GM23248 (cell line): ENCODE measurements around the gene ANKRD28. TPM values are rescaled to one million over a fixed set of nuclear protein-coding genes. Genes with fewer than 3 reads are reported as not detected.

ENCODE experiments used
- DNase-seq: peaks from one replicate; pipeline ENCODE4 v3.0.0-alpha.2; 2015
- H2AFZ ChIP-seq: fragments of 200-600 bp; sonication (generic); 2 replicates; pipeline ENCODE4 v1.6.1; 2016; ENCODE audit warnings: antibody characterized with exemption
- H3F3A ChIP-seq: fragments of 200-600 bp; sonication (generic); 2 replicates; pipeline ENCODE4 v1.6.1; 2016; ENCODE audit warnings: mild to moderate bottlenecking, antibody characterized with exemption, mixed run types; ENCODE audit not compliant: insufficient read depth
- H3K27ac ChIP-seq: fragments of 200-600 bp; sonication (generic); 2 replicates; pipeline ENCODE4 v1.5.1; 2016; ENCODE audit warnings: mild to moderate bottlenecking
- H3K27me3 ChIP-seq: fragments of 200-600 bp; sonication (generic); replicated peaks from 2 replicates; pipeline ENCODE4 v1.6.1; 2016; ENCODE audit warnings: mild to moderate bottlenecking; ENCODE audit not compliant: insufficient read depth
- H3K36me3 ChIP-seq: fragments of 200-600 bp; sonication (generic); 2 replicates; pipeline ENCODE4 v1.6.1; 2016; ENCODE audit warnings: low read depth, mild to moderate bottlenecking
- H3K4me1 ChIP-seq: fragments of 200-600 bp; sonication (generic); 2 replicates; pipeline ENCODE4 v1.6.1; 2016; ENCODE audit warnings: mild to moderate bottlenecking; ENCODE audit not compliant: insufficient read depth
- H3K4me2 ChIP-seq: fragments of 200-600 bp; sonication (generic); one replicate; pipeline ENCODE4 v1.6.1; 2016; ENCODE audit warnings: mild to moderate bottlenecking; ENCODE audit not compliant: unreplicated experiment
- H3K4me3 ChIP-seq: fragments of 200-600 bp; sonication (generic); 2 replicates; pipeline ENCODE4 v1.5.1; 2016; ENCODE audit warnings: mild to moderate bottlenecking
- H3K79me2 ChIP-seq: fragments of 200-600 bp; sonication (generic); 2 replicates; pipeline ENCODE4 v1.6.1; 2016; ENCODE audit warnings: mild to moderate bottlenecking; ENCODE audit not compliant: insufficient read depth
- H3K9ac ChIP-seq: fragments of 200-600 bp; sonication (generic); 2 replicates; pipeline ENCODE4 v1.6.1; 2016; ENCODE audit warnings: mild to moderate bottlenecking
- H3K9me2 ChIP-seq: fragments of 200-600 bp; sonication (generic); 2 replicates; pipeline ENCODE4 v1.6.1; 2016; ENCODE audit warnings: mixed run types, mild to moderate bottlenecking, moderate library complexity; ENCODE audit not compliant: insufficient read depth
- H3K9me3 ChIP-seq: fragments of 200-600 bp; sonication (generic); one replicate; pipeline ENCODE4 v1.6.1; 2017; ENCODE audit warnings: low read depth
- H4K20me1 ChIP-seq: fragments of 200-600 bp; sonication (generic); 2 replicates; pipeline ENCODE4 v1.6.0; 2016; ENCODE audit not compliant: insufficient read depth
- EZH2 ChIP-seq: fragments of 200-600 bp; sonication (generic); IDR thresholded peaks from 2 replicates; pipeline ENCODE4 v1.6.1; 2018; ENCODE audit warnings: antibody characterized with exemption, mild to moderate bottlenecking; ENCODE audit not compliant: insufficient read depth, poor library complexity, severe bottlenecking
- EZH2phosphoT487 ChIP-seq: fragments of 200-600 bp; sonication (generic); IDR thresholded peaks from 2 replicates; pipeline ENCODE4 v1.6.1; 2018; ENCODE audit warnings: antibody characterized with exemption, moderate library complexity, mild to moderate bottlenecking, low read depth; ENCODE audit not compliant: insufficient read depth
- WGBS, 2 experiments: methylation state at CpG; one replicate each; pipeline ENCODE4 v1.1.6; 2015 to 2017; ENCODE audit warnings: low lambda C conversion rate in 2 of 2, low coverage in 1 of 2; ENCODE audit errors: missing lambda C conversion rate in 2 of 2; 5-methylcytosine and 5-hydroxymethylcytosine counted together
- in situ Hi-C: fragments of 300-500 bp; cut with MboI; formaldehyde crosslinking; loops from 2 replicates; pipeline ENCODE4 v1.15.0; 2020
- polyA plus RNA-seq: library from polyadenylated mRNA; unstranded; fragments of >200 nt; fragmentation: Nextera tagmentation; extraction: Ambion mirVana; gene quantifications from 2 replicates; pipeline ENCODE4 v1.2.1, GENCODE V29; 2016
- total RNA-seq: library from RNA; depleted of rRNA; stranded (reverse); fragments of >200 nt; shearing (Covaris generic); gene quantifications from 2 replicates; pipeline ENCODE4 v1.2.3, GENCODE V29; 2014

Gene ANKRD28
- total and polyA plus RNA-seq, 2 experiments from 2014 or later = 23.1 to 55.6 TPM

DNA sequence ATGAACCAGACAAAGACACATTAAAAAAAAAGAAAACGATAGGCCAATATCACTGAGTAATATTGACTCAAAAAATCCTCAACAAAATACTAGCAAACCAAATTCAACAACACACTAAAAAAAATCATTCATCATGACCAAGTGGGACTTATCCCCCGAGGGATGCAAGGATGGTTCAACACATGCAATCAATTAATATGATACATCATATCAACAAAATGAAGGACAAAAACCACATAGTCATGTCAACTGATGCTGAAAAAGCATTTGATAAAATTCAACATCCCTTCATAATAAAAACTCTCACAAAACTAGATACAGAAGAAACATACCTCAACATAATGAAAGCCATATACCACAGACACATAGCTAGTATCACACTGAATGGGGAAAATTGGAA is 41.8 kb upstream of the ANKRD28 start:
- no peak overlapping the region for H3K27ac ChIP-seq
- no peaks in the 10 kb centered on the region for H3K36me3 ChIP-seq
- H3K27me3 ChIP-seq = no peaks in the 10 kb centered on the region
- H3F3A ChIP-seq = no peaks in the 10 kb centered on the region
- H3K4me1 ChIP-seq = no peaks in the 10 kb centered on the region
- in situ Hi-C loops = no loop called here
- no peaks in the 10 kb centered on the region for H4K20me1 ChIP-seq
- H3K4me2 ChIP-seq = no peak overlapping the region
- no peaks in the 10 kb centered on the region for H3K9me2 ChIP-seq
- DNase-seq = no peak
- no peak overlapping the region for H3K4me3 ChIP-seq
- WGBS, 2 experiments = 92 to 93% methylated on average over 2 of the region's 2 CpGs
- H3K9me3 ChIP-seq = no peaks in the 10 kb centered on the region
- TF ChIP-seq EZH2phosphoT487 (no peak), EZH2 (no peak)
- no peak overlapping the region for H3K9ac ChIP-seq
- H3K79me2 ChIP-seq = peaks cover 67% of the 10 kb centered on the region
- no peak overlapping the region for H2AFZ ChIP-seq

DNA sequence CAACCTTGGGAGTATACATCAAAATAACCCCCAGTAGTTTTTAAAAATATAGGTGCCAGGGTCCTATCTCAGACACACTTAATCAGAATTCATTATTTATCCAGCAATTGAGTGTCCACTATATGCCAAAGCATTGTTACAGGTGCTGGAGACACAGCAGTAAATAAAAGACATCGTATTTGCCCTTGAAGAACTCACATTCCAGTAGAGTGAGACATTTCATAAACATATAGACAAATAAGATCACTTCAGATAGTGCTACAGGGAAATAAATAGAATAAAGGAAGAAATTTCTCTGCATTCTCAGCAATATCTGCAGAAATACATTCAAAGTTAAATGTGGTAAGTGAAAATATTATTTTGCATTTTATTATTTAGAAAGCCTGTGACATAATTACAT is 34.1 kb upstream of the ANKRD28 start:
- Histone ChIP-seq H4K20me1 (no peaks in the 10 kb centered on the region), H3K27me3 (no peaks in the 10 kb centered on the region)
- in situ Hi-C loops = no loop called here

DNA sequence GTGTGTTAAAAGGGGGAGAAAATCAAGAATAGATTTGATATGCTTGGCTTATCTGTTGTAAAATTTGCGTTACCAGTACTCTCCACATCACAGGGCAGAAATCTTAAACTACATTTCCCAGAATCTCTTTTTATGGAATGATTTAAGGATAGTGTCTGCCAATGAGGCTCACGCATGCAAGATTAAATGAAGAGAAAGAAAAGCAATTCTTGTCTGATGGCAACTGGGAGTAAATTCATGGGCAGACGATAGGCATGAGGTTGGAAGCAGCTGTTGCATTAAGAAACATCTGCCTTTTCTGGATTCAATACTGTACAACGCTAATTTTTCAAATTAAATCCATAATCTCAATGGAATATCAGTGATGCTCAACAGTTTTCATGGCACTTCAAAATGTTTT is 27.2 kb upstream of the ANKRD28 start:
- H3K9me2 ChIP-seq = no peaks in the 10 kb centered on the region
- in situ Hi-C loops = no loop called here
- 51 to 62% methylated on average over 4 of the region's 4 CpGs for WGBS, 2 experiments

More for the DNA sequence above, 34.1 kb upstream of the ANKRD28 start:
- 86 to 92% methylated on average over 1 of the region's 1 CpG for WGBS, 2 experiments
- Histone ChIP-seq H3K79me2 (peaks cover 27% of the 10 kb centered on the region), H3K4me1 (peaks cover 5% of the 10 kb centered on the region; the same call in 1 of the 2 replicates), H3K4me2 (no peak overlapping the region), H2AFZ (no peak overlapping the region), H3K27ac (no peak overlapping the region), H3K9me3 (no peaks in the 10 kb centered on the region), H3K36me3 (no peaks in the 10 kb centered on the region), H3K9ac (no peak overlapping the region), H3K9me2 (no peaks in the 10 kb centered on the region), H3F3A (no peaks in the 10 kb centered on the region), H3K4me3 (no peak overlapping the region)
- TF ChIP-seq EZH2phosphoT487 (no peak), EZH2 (no peak)
- no peak for DNase-seq

DNA sequence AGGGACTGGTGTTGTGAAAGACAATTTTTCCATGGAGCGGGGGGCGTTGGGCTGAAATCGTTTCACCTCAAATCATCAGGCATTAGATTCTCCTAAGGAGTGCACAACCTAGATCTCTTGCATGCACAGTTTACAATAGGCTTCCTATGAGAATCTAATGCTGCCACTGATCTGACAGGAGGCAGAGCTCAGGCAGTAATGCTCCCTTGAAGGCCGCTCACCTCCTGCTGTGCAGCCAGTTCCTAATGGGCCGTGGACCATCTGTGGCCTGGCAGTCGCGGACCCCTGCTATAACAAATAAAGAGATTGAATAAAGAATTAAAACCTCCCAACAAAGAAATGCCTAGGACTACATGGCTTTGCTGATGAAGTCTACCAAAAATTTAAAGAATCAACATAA is 25.3 kb upstream of the ANKRD28 start:
- Histone ChIP-seq H3K9ac (no peak overlapping the region), H3K9me3 (no peaks in the 10 kb centered on the region), H3K4me2 (no peak overlapping the region), H3K36me3 (no peaks in the 10 kb centered on the region), H3K27ac (no peak overlapping the region), H3F3A (peaks cover 9% of the 10 kb centered on the region; the same call in 1 of the 2 replicates), H4K20me1 (no peaks in the 10 kb centered on the region), H2AFZ (no peak overlapping the region), H3K4me1 (peaks cover 26% of the 10 kb centered on the region), H3K4me3 (no peak overlapping the region), H3K27me3 (no peaks in the 10 kb centered on the region), H3K79me2 (peaks cover 44% of the 10 kb centered on the region), H3K9me2 (no peaks in the 10 kb centered on the region)
- WGBS, 2 experiments = 94 to 98% methylated on average over 7 of the region's 7 CpGs
- no peak for TF ChIP-seq EZH2
- no peak for TF ChIP-seq EZH2phosphoT487
- DNase-seq = no peak
- in situ Hi-C loops = no loop called here

More for the DNA sequence above, 27.2 kb upstream of the ANKRD28 start:
- Histone ChIP-seq H3K4me1 (peaks cover 14% of the 10 kb centered on the region), H3K79me2 (peaks cover 34% of the 10 kb centered on the region), H4K20me1 (no peaks in the 10 kb centered on the region), H3K27ac (no peak overlapping the region), H3K36me3 (no peaks in the 10 kb centered on the region), H3K27me3 (no peaks in the 10 kb centered on the region), H3F3A (peaks cover 5% of the 10 kb centered on the region; the same call in 1 of the 2 replicates), H2AFZ (no peak overlapping the region), H3K9me3 (no peaks in the 10 kb centered on the region), H3K9ac (no peak overlapping the region), H3K4me2 (no peak overlapping the region), H3K4me3 (no peak overlapping the region)
- DNase-seq = no peak
- no peak for TF ChIP-seq EZH2phosphoT487
- TF ChIP-seq EZH2 = no peak

DNA sequence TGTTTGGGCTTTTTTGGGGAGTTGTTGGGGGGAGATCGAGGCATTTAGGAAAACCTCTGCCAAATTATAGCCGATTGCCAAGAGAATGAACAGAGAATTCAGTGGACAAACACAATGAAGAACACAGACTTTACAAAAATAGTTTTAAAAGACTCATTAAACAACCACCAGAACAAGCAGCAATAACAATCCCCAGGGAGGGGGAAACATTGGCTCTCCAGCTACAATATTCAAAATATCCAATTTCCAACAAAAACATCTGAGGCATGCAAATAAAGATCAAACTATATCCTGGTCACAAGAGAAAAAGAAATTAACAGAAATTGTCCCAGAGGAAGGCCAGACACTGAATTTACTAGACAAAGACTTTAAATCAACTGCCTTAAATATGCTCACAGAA is 24.5 kb upstream of the ANKRD28 start:
- no peak for DNase-seq
- in situ Hi-C loops = no loop called here
- H3K9ac ChIP-seq = no peak overlapping the region
- H2AFZ ChIP-seq = no peak overlapping the region
- no peaks in the 10 kb centered on the region for H3K27me3 ChIP-seq
- no peaks in the 10 kb centered on the region for H3K9me2 ChIP-seq
- no peak for TF ChIP-seq EZH2
- TF ChIP-seq EZH2phosphoT487 = no peak
- no peak overlapping the region for H3K4me3 ChIP-seq
- peaks cover 26% of the 10 kb centered on the region for H3K4me1 ChIP-seq
- WGBS, 2 experiments = 98% methylated on average over 2 of the region's 2 CpGs
- peaks cover 49% of the 10 kb centered on the region for H3K79me2 ChIP-seq
- no peak overlapping the region for H3K4me2 ChIP-seq
- H3F3A ChIP-seq = peaks cover 9% of the 10 kb centered on the region; the same call in 1 of the 2 replicates
- no peak overlapping the region for H3K27ac ChIP-seq
- no peaks in the 10 kb centered on the region for H3K36me3 ChIP-seq
- no peaks in the 10 kb centered on the region for H4K20me1 ChIP-seq
- H3K9me3 ChIP-seq = no peaks in the 10 kb centered on the region
